Stimulated activated CD4-positive, alpha-beta T cell treated with anti-CD3 and anti-CD28 coated beads, TNF-alpha, amount 100 ng/mL, for 24 hours (primary cell): ENCODE data around the gene DCAF8.
A peak's percentile ranks its signal among the peaks of the same experiment; 100 is the strongest.

Source experiments
- DNase-seq, 3 experiments: peaks; one replicate each; pipeline ENCODE4 v3.0.0-alpha.2; 2020; ENCODE audit warnings: low read depth in 3 of 3

DCAF8 gene

DNA sequence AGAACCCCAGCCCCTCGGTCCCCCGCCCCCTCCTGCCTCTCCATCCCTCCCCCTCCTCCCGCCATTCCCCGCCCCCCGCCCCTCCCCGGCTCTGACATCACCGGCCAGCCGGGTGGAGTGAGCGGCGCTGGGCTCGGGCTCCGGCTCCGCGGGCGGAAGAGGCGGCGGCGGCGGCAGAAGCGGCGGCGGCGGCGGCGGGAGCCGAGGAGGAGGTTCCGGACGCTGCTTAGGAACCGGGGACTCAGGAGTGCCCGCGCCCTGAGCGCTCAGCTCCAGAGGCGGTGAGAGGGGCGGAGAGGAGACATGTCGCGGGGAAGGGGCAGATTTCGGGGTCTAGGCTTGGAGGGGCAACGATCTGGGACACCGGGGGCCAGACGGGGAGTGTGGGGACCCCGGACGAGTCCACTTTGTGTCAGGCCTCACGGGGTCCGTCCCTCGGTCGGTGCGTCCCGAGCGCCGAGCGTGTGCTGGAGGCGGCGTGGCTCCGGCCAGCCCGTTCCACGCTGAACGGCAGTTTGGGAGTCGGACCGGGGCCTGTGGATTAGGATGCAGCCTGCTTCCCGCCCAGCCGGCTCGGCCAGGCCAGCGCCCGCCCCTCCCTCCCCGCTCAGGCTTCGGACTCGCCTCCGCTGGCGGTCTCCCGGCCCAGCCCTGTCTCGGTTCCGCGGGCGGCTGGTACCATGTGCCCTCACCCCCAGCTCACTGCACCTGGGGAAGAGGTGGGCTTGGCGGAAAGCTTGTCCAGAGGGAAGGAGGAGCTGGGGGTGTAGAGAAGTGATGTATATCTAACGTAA is 56.9 kb downstream of the DCAF8 start, which contains the start of gene PEA15:
PEA15 (plus strand) TSS at position 143 of the 794 bp plus-strand sequence. CDS start 6,161 bp downstream, outside the sequence.
- DNase-seq, result peak; percentile 42 to 78 (median 44)

GRCh38 chr1:160204526-160205241 is 57.7 kb downstream of the DCAF8 start:
- no peak for DNase-seq

- no peak for DNase-seq
These were observed 61.6 kb downstream of the DCAF8 start for GRCh38 chr1:160200786-160201185.

- DNase-seq, result no peak
These were observed 65.1 kb downstream of the DCAF8 start for GRCh38 chr1:160197231-160197630.

- no peak for DNase-seq
These were observed 66.2 kb downstream of the DCAF8 start for GRCh38 chr1:160196143-160196542.

GRCh38 chr1:160194737-160195059 is 67.7 kb downstream of the DCAF8 start:
- DNase-seq, result no peak

DNA sequence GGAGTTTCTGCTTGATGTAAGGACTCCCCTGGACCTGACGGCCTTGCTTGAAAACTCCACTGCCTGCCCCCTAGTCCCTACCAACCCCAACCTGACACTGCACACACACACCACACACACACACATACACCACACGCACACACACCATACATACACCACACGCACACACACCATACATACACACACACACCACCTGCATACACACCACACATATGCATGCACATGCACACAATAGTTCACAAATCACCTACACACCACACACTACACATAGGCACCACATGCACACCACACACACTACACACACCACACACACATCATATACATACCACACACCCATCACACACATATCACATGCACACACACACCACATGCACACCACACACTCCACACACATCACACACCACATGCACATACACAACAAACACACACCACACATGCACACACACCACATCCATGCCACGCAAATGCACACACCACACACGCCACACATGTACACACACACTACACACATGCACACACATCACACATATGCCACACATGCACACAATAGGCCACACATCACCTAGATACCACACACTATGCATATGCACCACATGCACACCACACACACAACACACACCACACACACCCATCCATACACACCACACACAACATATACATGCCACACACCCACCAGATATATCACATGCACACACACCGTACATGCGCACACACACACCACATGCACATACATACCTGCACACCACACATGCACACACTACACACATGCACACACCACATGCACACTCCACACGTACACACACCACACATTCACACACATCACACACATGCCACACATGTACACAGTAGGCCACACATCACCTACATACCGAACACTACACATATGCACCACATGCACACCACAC is 68.3 kb downstream of the DCAF8 start:
- no peak for DNase-seq

DNA sequence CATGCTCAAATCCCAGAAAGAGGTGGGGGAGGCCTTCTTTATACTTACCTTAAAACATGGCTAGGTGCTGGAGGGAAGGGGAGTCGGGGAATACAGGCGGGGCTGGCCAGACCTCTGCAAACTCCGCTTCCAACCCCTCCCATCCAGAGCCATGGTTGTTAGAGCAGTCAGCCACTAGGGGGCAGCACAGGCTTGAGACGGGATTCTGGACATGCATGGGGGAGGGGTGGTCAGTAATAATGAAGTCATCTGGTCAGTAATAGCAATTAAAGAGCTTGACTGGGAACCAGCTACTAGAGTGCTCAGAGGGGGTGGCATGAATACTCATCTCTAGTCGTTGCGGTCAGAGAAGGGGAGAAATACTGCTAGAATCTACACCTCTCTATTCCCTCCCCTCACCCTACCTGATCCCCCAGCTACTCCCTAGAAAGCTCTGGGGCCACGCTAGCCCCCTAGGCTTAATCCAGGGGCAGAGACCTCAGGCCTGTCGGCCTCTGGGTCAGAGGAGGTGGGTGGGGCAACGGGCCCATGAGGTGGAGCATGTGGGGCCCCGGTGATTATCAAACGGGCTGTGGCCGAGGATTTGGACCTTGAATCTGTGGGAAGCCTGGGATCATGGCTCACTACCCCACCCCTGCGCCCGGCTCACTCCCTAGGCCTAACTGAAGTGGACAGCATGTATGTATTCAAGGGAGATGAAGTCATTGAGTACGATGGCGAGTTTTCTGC is 69.1 kb downstream of the DCAF8 start:
- peak; percentile 70 to 79 (median 76) for DNase-seq

DNA sequence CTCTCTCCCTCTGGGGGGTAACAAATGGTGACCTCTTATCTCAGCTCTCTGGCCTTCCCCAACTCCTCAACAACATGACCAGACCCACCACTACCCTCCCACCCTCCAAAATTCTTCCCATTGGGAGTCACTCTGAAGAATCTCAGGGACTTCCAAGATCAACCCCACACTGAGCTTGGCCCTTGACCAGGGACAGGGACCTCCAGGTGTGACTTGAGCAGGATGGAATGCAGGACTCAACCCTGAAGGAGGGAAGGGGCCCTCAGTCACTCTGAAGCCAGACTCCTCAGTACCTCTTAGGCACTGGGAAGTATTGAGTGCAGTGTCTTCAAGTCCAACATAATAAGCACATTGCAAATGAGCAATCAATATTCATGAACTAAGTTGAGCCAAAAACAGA is 70.1 kb downstream of the DCAF8 start:
- no peak for DNase-seq

DNA sequence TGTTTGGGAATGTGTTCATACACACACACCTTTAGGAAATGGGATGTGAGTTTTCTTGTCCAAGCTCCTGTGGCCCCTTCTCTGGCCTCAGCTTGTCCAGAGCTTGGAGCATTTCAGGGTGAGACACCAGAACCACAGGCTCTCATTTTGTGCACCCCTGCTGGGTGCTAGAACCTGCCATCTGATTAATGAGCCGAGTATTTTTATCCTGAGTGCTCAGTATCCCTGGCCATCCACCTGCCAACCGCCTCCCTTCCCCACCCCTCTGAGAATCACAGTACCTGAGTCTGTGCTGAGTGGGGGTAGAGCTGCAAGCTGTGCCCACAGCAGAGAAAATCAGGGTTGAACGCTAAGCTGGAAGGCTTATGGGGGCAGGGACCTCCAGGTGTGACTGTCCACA is 70.6 kb downstream of the DCAF8 start:
- no peak for DNase-seq

- DNase-seq, result no peak
These were observed 72.4 kb downstream of the DCAF8 start, which contains the start of gene CASQ1 for GRCh38 chr1:160189649-160190625. CASQ1 (plus strand) TSS chr1:160190575; CDS start chr1:160190752, 177 bp downstream.

DNA sequence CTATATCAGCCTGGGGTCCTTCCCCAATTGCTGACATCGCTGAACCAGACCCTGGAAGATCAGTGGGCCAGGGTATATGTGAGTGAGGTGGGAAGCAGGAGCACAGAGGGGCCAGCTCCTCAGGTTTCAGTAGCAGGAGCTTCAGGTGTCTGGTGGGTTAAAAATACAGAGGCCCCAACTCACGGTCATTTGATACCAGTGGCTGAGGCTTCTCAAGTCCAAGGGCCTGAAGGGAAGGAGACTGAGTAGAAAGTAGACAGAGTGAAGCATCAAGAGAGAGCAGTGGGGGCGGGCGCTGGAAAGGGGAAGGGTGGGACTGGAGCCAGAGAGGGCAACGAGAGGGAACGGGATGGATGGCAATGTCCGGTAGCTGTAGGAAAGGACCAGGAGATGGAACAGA is 74.0 kb downstream of the DCAF8 start:
- no peak for DNase-seq

- DNase-seq, result no peak
These were observed 74.9 kb downstream of the DCAF8 start for GRCh38 chr1:160187407-160187806.

DNA sequence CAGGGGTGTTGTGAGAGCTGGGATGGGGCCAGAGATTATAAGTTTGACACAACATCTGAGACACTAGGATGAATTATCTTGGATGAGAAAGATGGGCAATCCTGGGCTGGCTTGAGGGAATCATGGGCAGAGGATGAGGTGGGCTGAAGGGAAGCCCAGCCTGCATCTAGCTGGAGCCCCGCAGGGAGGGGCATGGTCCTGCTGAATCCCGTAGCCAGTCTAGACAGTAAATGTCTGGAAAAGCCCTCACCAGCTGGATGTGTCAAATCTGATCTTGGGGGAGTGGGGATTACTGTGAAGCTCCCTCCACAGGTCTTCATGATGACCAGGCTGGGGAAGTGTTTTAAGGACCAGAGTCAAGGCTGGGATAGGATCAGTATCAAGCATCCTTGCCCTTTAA is 75.6 kb downstream of the DCAF8 start:
- no peak for DNase-seq

- DNase-seq, result no peak
These were observed 76.1 kb downstream of the DCAF8 start for GRCh38 chr1:160186246-160186645.

GRCh38 chr1:160179336-160179735 is 83.0 kb downstream of the DCAF8 start:
- no peak for DNase-seq

- DNase-seq, result no peak
These were observed 83.6 kb downstream of the DCAF8 start for GRCh38 chr1:160178731-160179130.

- DNase-seq, result no peak
These were observed 84.7 kb downstream of the DCAF8 start for GRCh38 chr1:160177667-160178066.

- no peak for DNase-seq
These were observed 85.1 kb downstream of the DCAF8 start for GRCh38 chr1:160177231-160177630.

GRCh38 chr1:160171980-160172379 is 90.4 kb downstream of the DCAF8 start:
- DNase-seq, result no peak
